ENCODE results near the gene HM13. TPM values are rescaled to one million over a fixed set of nuclear protein-coding genes. Genes with fewer than 3 reads are reported as not detected.

Gene HM13
- total and polyA plus RNA-seq, 2 of the 13 experiments (the other 11 are each of a cell fraction or from before 2014, with no cell fraction given) = 118 to 243 TPM

DNA sequence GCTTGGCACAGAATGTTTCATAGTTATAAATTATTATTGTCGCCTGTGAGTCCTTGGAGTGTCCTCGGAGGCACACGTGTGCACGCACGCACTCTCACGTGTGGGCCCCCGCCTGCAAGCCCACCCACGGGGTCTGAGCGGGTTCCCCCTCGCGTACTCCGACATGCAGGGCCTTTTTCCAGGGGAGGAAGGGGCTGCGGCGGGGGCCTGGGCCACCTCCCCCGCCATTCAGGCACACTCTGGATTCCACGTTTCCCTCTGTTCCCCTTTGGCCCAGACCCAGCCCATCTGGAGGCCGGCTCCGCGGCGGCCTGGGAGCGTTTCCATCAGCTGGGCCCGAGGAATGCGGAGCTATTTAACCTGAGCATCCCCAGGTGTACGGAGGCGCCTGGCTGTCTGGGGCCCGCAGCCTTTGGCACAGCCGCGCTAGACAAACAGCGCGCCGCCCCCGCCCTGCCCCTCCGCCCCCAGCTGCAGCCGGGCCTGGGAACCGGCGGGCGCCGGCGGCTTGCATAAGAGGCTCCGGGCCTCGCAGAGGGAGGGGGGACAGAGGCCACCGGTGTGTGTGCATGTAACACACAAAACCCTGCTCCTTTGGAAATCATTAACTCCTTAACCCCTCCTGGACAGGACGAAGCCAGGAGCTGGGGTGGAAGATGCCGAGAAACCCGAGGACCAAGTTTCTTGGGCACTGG, 94.2 kb downstream of the HM13 start (continued):
- TF ChIP-seq FOXK2 (IDR thresholded peaks at IDR 0.05) (peak; percentile 66), ZNF772 (CRISPR knock-in tag; IDR thresholded peaks at IDR 0.05) (peak; percentile 100), ZNF609 (CRISPR knock-in tag; IDR thresholded peaks at IDR 0.05; ENCODE audit: borderline replicate concordance) (peak; percentile 100), ZNF605 (CRISPR knock-in tag; IDR thresholded peaks at IDR 0.05) (peak; percentile 99), ZNF121 (CRISPR knock-in tag; IDR thresholded peaks at IDR 0.05) (peak; percentile 97), GFI1 (CRISPR knock-in tag; IDR thresholded peaks at IDR 0.05; ENCODE audit: borderline replicate concordance) (peak; percentile 97), HOXA3 (CRISPR knock-in tag; IDR thresholded peaks at IDR 0.05) (peak; percentile 99), MATR3 (CRISPR knock-in tag; IDR thresholded peaks at IDR 0.05) (no peak), SP140L (CRISPR knock-in tag; IDR thresholded peaks at IDR 0.05; ENCODE audit: borderline replicate concordance) (peak; percentile 38; the same call in 1 of the 2 replicates), ZNF101 (CRISPR knock-in tag; IDR thresholded peaks at IDR 0.05; ENCODE audit: borderline replicate concordance, low read depth) (peak; percentile 96; the same call in 1 of the 2 replicates), YY1 (IDR thresholded peaks at IDR 0.05; ENCODE audit: insufficient read depth, insufficient replicate concordance, low read depth, low read length) (peak; percentile 87), PHF21A (CRISPR knock-in tag; IDR thresholded peaks at IDR 0.05) (peak; percentile 100), ZNF766 (CRISPR knock-in tag; IDR thresholded peaks at IDR 0.05; ENCODE audit: borderline replicate concordance) (peak; percentile 89; the same call in 1 of the 2 replicates), ZNF781 (CRISPR knock-in tag; IDR thresholded peaks at IDR 0.05; ENCODE audit: borderline replicate concordance, not compliant biosample characterization) (no peak), NCOA2 (CRISPR knock-in tag; IDR thresholded peaks at IDR 0.05) (peak; percentile 99), CBFB (CRISPR knock-in tag; IDR thresholded peaks at IDR 0.05) (peak; percentile 99), HMG20B (CRISPR knock-in tag; conservative IDR thresholded peaks at IDR 0.05) (peak; percentile 97), HES4 (CRISPR knock-in tag; IDR thresholded peaks at IDR 0.05; ENCODE audit: borderline replicate concordance) (peak; percentile 88), ZNF24 (IDR thresholded peaks at IDR 0.05) (peak; percentile 94), ZNF510 (CRISPR knock-in tag; IDR thresholded peaks at IDR 0.05; ENCODE audit: low read depth) (peak; percentile 77; the same call in 1 of the 2 replicates), HNRNPLL (IDR thresholded peaks at IDR 0.05; ENCODE audit: low read depth, low read length, poor library complexity, severe bottlenecking) (peak; percentile 94)
- TF ChIP-seq, protein P1, sequence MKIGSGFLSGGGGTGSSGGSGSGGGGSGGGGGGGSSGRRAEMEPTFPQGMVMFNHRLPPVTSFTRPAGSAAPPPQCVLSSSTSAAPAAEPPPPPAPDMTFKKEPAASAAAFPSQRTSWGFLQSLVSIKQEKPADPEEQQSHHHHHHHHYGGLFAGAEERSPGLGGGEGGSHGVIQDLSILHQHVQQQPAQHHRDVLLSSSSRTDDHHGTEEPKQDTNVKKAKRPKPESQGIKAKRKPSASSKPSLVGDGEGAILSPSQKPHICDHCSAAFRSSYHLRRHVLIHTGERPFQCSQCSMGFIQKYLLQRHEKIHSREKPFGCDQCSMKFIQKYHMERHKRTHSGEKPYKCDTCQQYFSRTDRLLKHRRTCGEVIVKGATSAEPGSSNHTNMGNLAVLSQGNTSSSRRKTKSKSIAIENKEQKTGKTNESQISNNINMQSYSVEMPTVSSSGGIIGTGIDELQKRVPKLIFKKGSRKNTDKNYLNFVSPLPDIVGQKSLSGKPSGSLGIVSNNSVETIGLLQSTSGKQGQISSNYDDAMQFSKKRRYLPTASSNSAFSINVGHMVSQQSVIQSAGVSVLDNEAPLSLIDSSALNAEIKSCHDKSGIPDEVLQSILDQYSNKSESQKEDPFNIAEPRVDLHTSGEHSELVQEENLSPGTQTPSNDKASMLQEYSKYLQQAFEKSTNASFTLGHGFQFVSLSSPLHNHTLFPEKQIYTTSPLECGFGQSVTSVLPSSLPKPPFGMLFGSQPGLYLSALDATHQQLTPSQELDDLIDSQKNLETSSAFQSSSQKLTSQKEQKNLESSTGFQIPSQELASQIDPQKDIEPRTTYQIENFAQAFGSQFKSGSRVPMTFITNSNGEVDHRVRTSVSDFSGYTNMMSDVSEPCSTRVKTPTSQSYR (CRISPR knock-in tag; IDR thresholded peaks at IDR 0.05; ENCODE audit: borderline replicate concordance) = peak; percentile 94
- TF ChIP-seq, protein P2, sequence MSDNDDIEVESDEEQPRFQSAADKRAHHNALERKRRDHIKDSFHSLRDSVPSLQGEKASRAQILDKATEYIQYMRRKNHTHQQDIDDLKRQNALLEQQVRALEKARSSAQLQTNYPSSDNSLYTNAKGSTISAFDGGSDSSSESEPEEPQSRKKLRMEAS (IDR thresholded peaks at IDR 0.05) = no peak

Data from HepG2 (cell line).